ENCODE measurements around the gene OS9.
"Not testable (repeated sequence)": the region's sequence is repeated elsewhere in the genome, so short reads cannot be mapped to it uniquely, and the experiment has no call there.

Gene OS9

GRCh38 chr12:57694459-57695019 is 607 bp downstream of the OS9 start:
- no peak for DNase-seq (ENCODE audit: low read depth)

- DNase-seq (ENCODE audit: low read depth), result no peak
These were observed 2.0 kb downstream of the OS9 start for GRCh38 chr12:57695770-57696432.

- DNase-seq (ENCODE audit: low read depth), result no peak
These were observed 3.1 kb downstream of the OS9 start for GRCh38 chr12:57697076-57697475.

- DNase-seq (ENCODE audit: low read depth), result no peak
These were observed 4.5 kb downstream of the OS9 start for GRCh38 chr12:57698414-57698813.

GRCh38 chr12:57700317-57700716 is 6.4 kb downstream of the OS9 start:
- no peak for DNase-seq (ENCODE audit: low read depth)

GRCh38 chr12:57707250-57707649 is 13.3 kb downstream of the OS9 start:
- no peak for DNase-seq (ENCODE audit: low read depth)

GRCh38 chr12:57708296-57708695 is 14.4 kb downstream of the OS9 start:
- DNase-seq (ENCODE audit: low read depth), result no peak

GRCh38 chr12:57712701-57713100 is 18.8 kb downstream of the OS9 start:
- DNase-seq (ENCODE audit: low read depth), result no peak

- no peak for DNase-seq (ENCODE audit: low read depth)
These were observed 19.3 kb downstream of the OS9 start for GRCh38 chr12:57713209-57713608.

- DNase-seq (ENCODE audit: low read depth), result not testable (repeated sequence)
These were observed 21.3 kb downstream of the OS9 start for GRCh38 chr12:57715036-57715748.

- DNase-seq (ENCODE audit: low read depth), result no peak
These were observed 21.9 kb downstream of the OS9 start for GRCh38 chr12:57715786-57716185.

GRCh38 chr12:57716305-57716704 is 22.4 kb downstream of the OS9 start:
- DNase-seq (ENCODE audit: low read depth), result no peak

- DNase-seq (ENCODE audit: low read depth), result no peak
These were observed 23.2 kb downstream of the OS9 start for GRCh38 chr12:57717131-57717530.

GRCh38 chr12:57717846-57718640 is 24.1 kb downstream of the OS9 start:
- DNase-seq (ENCODE audit: low read depth), result no peak

- no peak for DNase-seq (ENCODE audit: low read depth)
These were observed 25.0 kb downstream of the OS9 start for GRCh38 chr12:57718641-57719528.

- DNase-seq (ENCODE audit: low read depth), result no peak
These were observed 26.1 kb downstream of the OS9 start for GRCh38 chr12:57719777-57720605.

- no peak for DNase-seq (ENCODE audit: low read depth)
These were observed 27.0 kb downstream of the OS9 start for GRCh38 chr12:57720606-57721595.

- DNase-seq (ENCODE audit: low read depth), result not testable (repeated sequence)
These were observed 28.1 kb downstream of the OS9 start for GRCh38 chr12:57721846-57722608.

Measured in activated T-cell treated with anti-CD3 and anti-CD28 coated beads for 1 hour (primary cell).